Epithelial cell of proximal tubule (primary cell): ENCODE data around the gene SLC15A1. TPM values are rescaled to one million over a fixed set of nuclear protein-coding genes. Genes with fewer than 3 reads are reported as not detected.

ENCODE experiments used
- DNase-seq: peaks from one replicate; pipeline ENCODE4 v3.0.0-alpha.2; 2011; ENCODE audit warnings: low read depth
- H3K4me3 ChIP-seq: 2 replicates; pipeline ENCODE4 v1.5.1; 2011; ENCODE audit warnings: low read depth, mild to moderate bottlenecking, low read length
- CTCF ChIP-seq: conservative IDR thresholded peaks from 2 replicates; pipeline ENCODE4 v1.5.1; 2012; ENCODE audit warnings: low read depth, mild to moderate bottlenecking, low read length
- total RNA-seq: library from RNA; depleted of rRNA; stranded (reverse); fragments of >200 nt; gene quantifications from 2 replicates; pipeline ENCODE4 v1.2.3, GENCODE V29; 2015

The SLC15A1 gene
- total RNA-seq, 1 donor from 2014 or later = 4.6 TPM

GRCh38 chr13:98796191-98796590 is 43.7 kb upstream of the SLC15A1 start:
- no peak for TF ChIP-seq CTCF
- no peak overlapping the region for H3K4me3 ChIP-seq
- no peak for DNase-seq

DNA sequence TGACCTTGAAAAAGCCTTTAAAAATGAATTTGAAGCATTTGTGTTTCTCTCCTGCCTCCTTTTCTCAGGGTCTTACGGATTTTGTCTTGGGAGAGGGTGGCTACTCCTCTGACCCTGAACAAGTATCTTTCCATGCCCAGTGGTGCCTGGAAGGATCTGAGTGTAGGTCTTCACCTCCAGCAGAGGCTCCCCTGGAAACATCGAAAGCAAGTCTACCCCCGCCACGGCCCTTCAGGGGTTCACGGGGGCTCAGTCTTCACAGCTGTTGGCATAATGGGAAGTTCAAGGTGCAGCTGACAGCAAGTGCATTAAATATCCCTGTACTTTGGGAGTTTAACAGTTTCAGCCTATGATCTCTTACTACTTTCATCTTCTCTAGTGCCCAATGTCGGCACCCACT is 42.7 kb upstream of the SLC15A1 start:
- no peak for DNase-seq
- TF ChIP-seq CTCF = no peak
- H3K4me3 ChIP-seq = no peak overlapping the region

- H3K4me3 ChIP-seq = no peak overlapping the region
- DNase-seq = no peak
- no peak for TF ChIP-seq CTCF
Observed at GRCh38 chr13:98794498-98794897, 42.0 kb upstream of the SLC15A1 start.

- no peak for DNase-seq
- TF ChIP-seq CTCF = no peak
- no peak overlapping the region for H3K4me3 ChIP-seq
Observed at GRCh38 chr13:98792785-98793495, 40.5 kb upstream of the SLC15A1 start.

DNA sequence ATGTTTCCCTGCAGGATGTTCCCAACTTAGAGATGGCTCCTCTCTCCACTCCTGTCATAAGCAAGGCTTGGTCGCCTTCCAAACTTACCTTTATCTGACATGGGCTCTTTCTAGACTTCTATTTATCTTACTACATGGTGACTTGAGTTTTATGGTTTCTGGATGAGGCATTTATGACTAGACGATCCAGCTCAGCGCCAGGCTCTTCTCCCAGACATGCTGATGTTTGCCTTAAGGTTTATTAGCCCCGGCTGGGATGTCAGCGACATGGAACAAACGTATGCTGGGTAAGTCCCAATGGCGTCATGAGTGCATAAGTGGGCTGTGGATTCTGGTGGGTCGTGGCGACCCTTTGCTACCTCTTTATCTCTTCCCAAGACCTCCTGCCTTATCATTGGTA is 39.8 kb upstream of the SLC15A1 start:
- no peak for TF ChIP-seq CTCF
- no peak overlapping the region for H3K4me3 ChIP-seq
- no peak for DNase-seq

GRCh38 chr13:98791611-98792010 is 39.1 kb upstream of the SLC15A1 start:
- DNase-seq = no peak
- no peak for TF ChIP-seq CTCF

DNA sequence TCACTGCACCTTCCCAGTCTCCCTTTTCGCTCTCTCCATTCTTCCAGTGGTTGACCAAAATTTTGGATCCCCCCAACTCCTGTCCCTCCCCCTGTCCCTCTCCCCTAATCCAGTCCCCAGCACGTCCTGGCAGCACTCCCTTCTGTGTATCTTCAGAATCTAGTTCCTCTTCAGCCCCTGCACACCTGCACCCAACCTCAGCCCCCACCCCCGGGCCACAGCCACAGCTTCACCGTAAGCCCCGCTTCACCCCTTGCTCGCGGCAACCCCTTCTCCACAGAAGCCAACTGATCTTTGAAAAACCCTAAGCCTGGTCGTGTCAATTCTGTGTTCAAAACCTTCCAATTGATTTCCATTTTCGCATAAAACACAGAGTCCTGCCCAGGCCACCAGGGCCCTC is 35.5 kb upstream of the SLC15A1 start:
- no peak overlapping the region for H3K4me3 ChIP-seq
- no peak for TF ChIP-seq CTCF
- DNase-seq = no peak

More at GRCh38 chr13:98791611-98792010, 39.1 kb upstream of the SLC15A1 start:
- no peak overlapping the region for H3K4me3 ChIP-seq
